Stimulated activated effector memory CD8-positive, alpha-beta T cell treated with anti-CD3 and anti-CD28 coated beads, Interleukin-12 subunit alpha, Interleukin-12 subunit beta, amount 100 ng/mL, for 72 hours (primary cell): ENCODE results near the gene APOC4.
A peak's percentile ranks its signal among the peaks of the same experiment; 100 is the strongest.

Experiments
- ATAC-seq: fragments of 150-1000 bp; cut with Tn5 transposase; 2 replicates; pipeline ENCODE4 v1.10.0; 2021
- DNase-seq, 2 donors: peaks; one replicate each; pipeline ENCODE4 v3.0.0; 2021 to 2022; ENCODE audit warnings: low spot score in 2 of 2
- H3K27ac Mint-ChIP-seq: one replicate; pipeline ENCODE4 v1.8.0; 2022; ENCODE audit warnings: mild to moderate bottlenecking, mixed read lengths
- H3K36me3 Mint-ChIP-seq: one replicate; pipeline ENCODE4 v1.8.0; 2022; ENCODE audit warnings: mild to moderate bottlenecking, mixed read lengths
- H3K4me1 Mint-ChIP-seq: one replicate; pipeline ENCODE4 v1.8.0; 2022; ENCODE audit warnings: mixed read lengths
- H3K4me3 Mint-ChIP-seq: one replicate; pipeline ENCODE4 v1.8.0; 2022; ENCODE audit warnings: mild to moderate bottlenecking, mixed read lengths
- H3K9me3 Mint-ChIP-seq: one replicate; pipeline ENCODE4 v1.8.0; 2022; ENCODE audit warnings: mixed read lengths

Gene APOC4

DNA sequence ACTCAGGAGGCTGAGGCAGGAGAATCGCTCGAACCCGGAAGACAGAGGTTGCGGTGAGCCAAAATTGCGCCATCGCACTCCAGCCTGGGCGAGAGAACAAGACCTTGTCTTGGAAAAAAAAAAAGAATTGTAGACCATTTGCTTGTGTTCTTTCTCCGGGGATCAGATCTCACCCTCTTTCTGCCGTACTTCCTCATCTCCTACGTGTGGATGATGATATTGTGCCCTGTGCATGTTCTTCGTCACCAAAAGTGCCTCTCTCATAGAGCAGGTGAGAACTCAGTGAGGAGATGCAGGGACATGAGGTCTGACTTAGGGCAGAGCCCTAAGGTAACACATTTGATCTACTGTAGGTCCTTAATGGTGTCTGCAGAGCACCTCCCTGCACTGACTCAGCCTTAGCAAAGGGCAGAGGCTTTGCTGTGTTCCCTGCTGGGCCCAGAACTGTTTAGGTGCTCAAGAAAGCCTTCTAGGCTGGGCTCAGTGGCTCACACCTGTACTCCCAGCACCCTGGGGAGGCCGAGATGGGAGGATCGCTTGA lies 5.1 kb downstream of the APOC4 start:
- ATAC-seq = no peak
- Mint-ChIP-seq H3K4me1 (no peaks in the 10 kb centered on the region), H3K27ac (no peak overlapping the region), H3K9me3 (no peaks in the 10 kb centered on the region), H3K36me3 (peaks cover 7% of the 10 kb centered on the region), H3K4me3 (no peak overlapping the region)
- no peak for DNase-seq

- H3K27ac Mint-ChIP-seq = no peak overlapping the region
- H3K36me3 Mint-ChIP-seq = peaks cover 7% of the 10 kb centered on the region
- no peaks in the 10 kb centered on the region for H3K4me1 Mint-ChIP-seq
- H3K4me3 Mint-ChIP-seq = no peak overlapping the region
- no peaks in the 10 kb centered on the region for H3K9me3 Mint-ChIP-seq
- no peak for ATAC-seq
- DNase-seq = no peak
Observed at GRCh38 chr19:44948237-44948636, 6.2 kb downstream of the APOC4 start.

DNA sequence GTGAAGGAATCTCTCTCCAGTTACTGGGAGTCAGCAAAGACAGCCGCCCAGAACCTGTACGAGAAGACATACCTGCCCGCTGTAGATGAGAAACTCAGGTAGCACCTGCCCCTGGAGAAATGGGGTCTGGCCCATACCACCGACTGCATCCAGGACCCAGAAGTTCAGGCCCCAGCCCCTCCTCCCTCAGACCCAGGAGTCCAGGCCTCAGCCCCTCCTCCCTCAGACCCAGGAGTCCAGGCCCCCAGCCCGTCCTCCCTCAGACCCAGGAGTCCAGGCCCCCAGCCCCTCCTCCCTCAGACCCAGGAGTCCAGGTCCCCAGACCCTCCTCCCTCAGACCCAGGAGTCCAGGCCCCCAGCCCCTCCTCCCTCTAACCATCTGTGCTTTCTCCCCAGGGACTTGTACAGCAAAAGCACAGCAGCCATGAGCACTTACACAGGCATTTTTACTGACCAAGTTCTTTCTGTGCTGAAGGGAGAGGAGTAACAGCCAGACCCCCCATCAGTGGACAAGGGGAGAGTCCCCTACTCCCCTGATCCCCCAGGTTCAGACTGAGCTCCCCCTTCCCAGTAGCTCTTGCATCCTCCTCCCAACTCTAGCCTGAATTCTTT lies 6.8 kb downstream of the APOC4 start:
- ATAC-seq (no peak), DNase-seq (no peak)
- Mint-ChIP-seq H3K9me3 (no peaks in the 10 kb centered on the region), H3K4me3 (no peak overlapping the region), H3K27ac (no peak overlapping the region), H3K36me3 (peaks cover 7% of the 10 kb centered on the region), H3K4me1 (peaks cover 4% of the 10 kb centered on the region)

DNA sequence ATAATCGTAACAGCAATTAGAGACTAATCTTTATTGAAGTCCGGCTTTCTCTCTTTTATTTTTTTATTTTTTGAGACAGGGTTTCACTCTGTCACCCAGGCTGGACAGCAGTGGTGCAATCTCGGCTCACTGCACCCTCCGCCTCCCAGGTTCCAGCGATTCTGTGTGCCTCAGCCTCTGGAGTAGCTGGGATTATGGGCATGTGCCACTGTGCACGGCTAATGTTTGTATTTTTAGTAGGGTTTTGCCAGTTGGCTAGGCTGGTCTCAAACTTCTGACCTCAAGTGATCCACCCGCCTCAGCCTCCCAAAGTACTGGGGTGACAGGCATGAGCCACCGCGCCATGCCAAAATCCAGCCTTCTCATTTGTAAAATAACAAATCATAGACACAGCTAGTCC lies 7.5 kb downstream of the APOC4 start:
- DNase-seq (no peak), ATAC-seq (no peak)
- Mint-ChIP-seq H3K4me1 (peaks cover 4% of the 10 kb centered on the region), H3K27ac (no peak overlapping the region), H3K36me3 (peaks cover 12% of the 10 kb centered on the region), H3K9me3 (no peaks in the 10 kb centered on the region), H3K4me3 (no peak overlapping the region)

- Mint-ChIP-seq H3K27ac (peak overlapping the region; percentile 52), H3K4me1 (peaks cover 15% of the 10 kb centered on the region), H3K4me3 (no peak overlapping the region), H3K9me3 (no peaks in the 10 kb centered on the region), H3K36me3 (peaks cover 18% of the 10 kb centered on the region)
- peak; percentile 48 to 70 for DNase-seq
- no peak for ATAC-seq
Observed at GRCh38 chr19:44951179-44952159, 9.4 kb downstream of the APOC4 start.

DNA sequence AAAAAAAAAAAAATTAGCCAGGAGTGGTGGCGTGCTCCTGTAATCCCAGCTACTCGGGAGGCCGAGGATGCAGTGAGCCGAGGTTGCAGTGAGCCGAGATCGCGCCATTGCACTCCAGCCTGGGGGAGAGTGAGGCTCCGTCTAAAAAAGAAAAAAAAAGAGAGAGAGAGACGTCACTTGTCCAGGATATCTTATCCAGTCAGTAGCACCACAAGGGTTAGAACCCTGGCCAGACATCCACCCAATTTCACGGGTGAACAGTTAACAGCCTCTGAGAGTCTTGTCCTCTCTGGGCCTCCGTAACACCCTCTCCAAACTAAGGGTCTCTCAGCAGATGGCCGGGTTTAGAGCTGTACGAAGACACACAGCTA lies 12.2 kb downstream of the APOC4 start:
- peaks cover 19% of the 10 kb centered on the region for H3K36me3 Mint-ChIP-seq
- H3K27ac Mint-ChIP-seq = peak overlapping the region; percentile 92
- ATAC-seq (peak; percentile 0), DNase-seq (no peak)
- peak overlapping the region; percentile 87 for H3K4me3 Mint-ChIP-seq
- H3K4me1 Mint-ChIP-seq = peaks cover 34% of the 10 kb centered on the region
- H3K9me3 Mint-ChIP-seq = no peaks in the 10 kb centered on the region

GRCh38 chr19:44954649-44955504 lies 12.8 kb downstream of the APOC4 start, which contains the start of gene CLPTM1:
TSS of gene CLPTM1 (plus strand) at chr19:44955380. CDS start at chr19:44955396, 16 bp downstream.
- Mint-ChIP-seq H3K4me1 (peaks cover 40% of the 10 kb centered on the region), H3K27ac (peak within 1 kb of the TSS; percentile 92), H3K9me3 (no peaks in the 10 kb centered on the region), H3K4me3 (peak within 1 kb of the TSS; percentile 87), H3K36me3 (peaks cover 19% of the 10 kb centered on the region)
- ATAC-seq (peak; percentile 96), DNase-seq (peak; percentile 91 to 96)

- ATAC-seq (peak; percentile 31), DNase-seq (no peak)
- H3K4me1 Mint-ChIP-seq = peaks cover 49% of the 10 kb centered on the region
- H3K9me3 Mint-ChIP-seq = no peaks in the 10 kb centered on the region
- H3K36me3 Mint-ChIP-seq = peaks cover 25% of the 10 kb centered on the region
- peak overlapping the region; percentile 87 for H3K4me3 Mint-ChIP-seq
- H3K27ac Mint-ChIP-seq = peak overlapping the region; percentile 92
Observed at GRCh38 chr19:44955505-44956439, 13.7 kb downstream of the APOC4 start.

GRCh38 chr19:44957526-44957925 lies 15.5 kb downstream of the APOC4 start:
- H3K4me3 Mint-ChIP-seq = peak overlapping the region; percentile 87
- H3K9me3 Mint-ChIP-seq = no peaks in the 10 kb centered on the region
- ATAC-seq = no peak
- peaks cover 35% of the 10 kb centered on the region for H3K36me3 Mint-ChIP-seq
- no peak for DNase-seq
- H3K27ac Mint-ChIP-seq = peak overlapping the region; percentile 92
- peaks cover 58% of the 10 kb centered on the region for H3K4me1 Mint-ChIP-seq

DNA sequence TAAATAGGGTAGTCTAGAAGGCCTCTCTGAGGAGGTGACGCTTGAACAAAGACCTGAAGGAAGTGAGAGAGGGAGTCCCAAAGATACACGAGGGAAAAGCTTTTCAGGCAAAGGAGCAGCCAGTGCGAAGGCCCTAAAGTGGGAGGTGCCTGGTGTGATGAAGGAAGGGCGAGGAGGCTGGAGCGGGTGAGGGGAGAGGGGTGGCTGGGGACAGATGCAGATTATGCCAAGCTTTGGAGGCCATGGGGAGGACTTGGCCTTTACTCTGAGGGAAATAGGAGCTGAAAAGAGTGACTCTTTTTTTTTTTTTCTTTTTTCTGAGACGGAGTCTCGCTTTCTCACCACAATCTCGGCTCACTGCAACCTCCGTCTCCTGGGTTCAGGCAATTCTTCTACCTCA lies 16.1 kb downstream of the APOC4 start:
- H3K36me3 Mint-ChIP-seq = peaks cover 41% of the 10 kb centered on the region
- no peak for ATAC-seq
- H3K4me3 Mint-ChIP-seq = no peak overlapping the region
- no peaks in the 10 kb centered on the region for H3K9me3 Mint-ChIP-seq
- DNase-seq = no peak
- H3K4me1 Mint-ChIP-seq = peaks cover 58% of the 10 kb centered on the region
- peak overlapping the region; percentile 92 for H3K27ac Mint-ChIP-seq

DNA sequence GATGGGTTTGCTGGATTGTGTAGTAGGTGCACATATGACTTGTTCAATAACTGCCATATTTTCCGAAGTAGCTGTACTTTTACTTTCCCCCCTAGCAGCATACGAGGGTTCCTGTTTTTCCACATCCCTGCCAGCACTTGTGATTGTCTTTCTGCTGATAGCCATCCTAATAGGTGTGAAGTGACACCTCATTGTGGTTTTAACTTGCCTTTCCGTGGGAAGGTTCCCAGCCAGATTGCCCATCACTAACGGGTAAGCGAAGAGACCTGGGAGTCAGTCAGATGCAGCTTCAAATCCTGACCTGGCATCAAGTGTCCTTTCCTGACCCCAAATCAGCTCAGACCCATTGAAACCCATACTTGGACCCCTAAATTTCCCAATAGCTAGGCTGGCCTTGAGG lies 17.7 kb downstream of the APOC4 start:
- Mint-ChIP-seq H3K27ac (peak overlapping the region; percentile 92), H3K4me3 (no peak overlapping the region), H3K9me3 (no peaks in the 10 kb centered on the region), H3K4me1 (peaks cover 54% of the 10 kb centered on the region), H3K36me3 (peaks cover 50% of the 10 kb centered on the region)
- DNase-seq (no peak), ATAC-seq (no peak)

- no peaks in the 10 kb centered on the region for H3K9me3 Mint-ChIP-seq
- no peak overlapping the region for H3K4me3 Mint-ChIP-seq
- DNase-seq = no peak
- ATAC-seq = no peak
- peaks cover 46% of the 10 kb centered on the region for H3K4me1 Mint-ChIP-seq
- peaks cover 60% of the 10 kb centered on the region for H3K36me3 Mint-ChIP-seq
- peak overlapping the region; percentile 92 for H3K27ac Mint-ChIP-seq
Observed at GRCh38 chr19:44960906-44961728, 19.1 kb downstream of the APOC4 start.

- Mint-ChIP-seq H3K9me3 (no peaks in the 10 kb centered on the region), H3K4me3 (no peak overlapping the region), H3K4me1 (peaks cover 39% of the 10 kb centered on the region), H3K36me3 (peaks cover 67% of the 10 kb centered on the region), H3K27ac (peak overlapping the region; percentile 92)
- ATAC-seq (no peak), DNase-seq (no peak)
Observed at GRCh38 chr19:44961821-44962220, 19.8 kb downstream of the APOC4 start.
